Neural progenitor cell (in vitro differentiated cells): ENCODE measurements around the gene PYGO2.

ENCODE experiments used
- EZH2 ChIP-seq: fragments of 200-600 bp; sonication (generic); IDR thresholded peaks from 2 replicates; pipeline ENCODE4 v1.6.1; 2017; ENCODE audit warnings: antibody characterized with exemption, mild to moderate bottlenecking, moderate library complexity
- EZH2phosphoT487 ChIP-seq: fragments of 200-600 bp; sonication (generic); IDR thresholded peaks from 2 replicates; pipeline ENCODE4 v1.6.1; 2017; ENCODE audit warnings: antibody characterized with exemption
- TF ChIP-seq, protein P1 (sequence below): fragments of 200-600 bp; sonication (generic); IDR thresholded peaks from 2 replicates; pipeline ENCODE4 v1.5.1; 2017; ENCODE audit warnings: antibody characterized with exemption, mild to moderate bottlenecking

GRCh38 chr1:155001675-155002463 is 40.3 kb upstream of the PYGO2 start:
- TF ChIP-seq EZH2 (no peak), EZH2phosphoT487 (no peak)
- TF ChIP-seq, protein P1, sequence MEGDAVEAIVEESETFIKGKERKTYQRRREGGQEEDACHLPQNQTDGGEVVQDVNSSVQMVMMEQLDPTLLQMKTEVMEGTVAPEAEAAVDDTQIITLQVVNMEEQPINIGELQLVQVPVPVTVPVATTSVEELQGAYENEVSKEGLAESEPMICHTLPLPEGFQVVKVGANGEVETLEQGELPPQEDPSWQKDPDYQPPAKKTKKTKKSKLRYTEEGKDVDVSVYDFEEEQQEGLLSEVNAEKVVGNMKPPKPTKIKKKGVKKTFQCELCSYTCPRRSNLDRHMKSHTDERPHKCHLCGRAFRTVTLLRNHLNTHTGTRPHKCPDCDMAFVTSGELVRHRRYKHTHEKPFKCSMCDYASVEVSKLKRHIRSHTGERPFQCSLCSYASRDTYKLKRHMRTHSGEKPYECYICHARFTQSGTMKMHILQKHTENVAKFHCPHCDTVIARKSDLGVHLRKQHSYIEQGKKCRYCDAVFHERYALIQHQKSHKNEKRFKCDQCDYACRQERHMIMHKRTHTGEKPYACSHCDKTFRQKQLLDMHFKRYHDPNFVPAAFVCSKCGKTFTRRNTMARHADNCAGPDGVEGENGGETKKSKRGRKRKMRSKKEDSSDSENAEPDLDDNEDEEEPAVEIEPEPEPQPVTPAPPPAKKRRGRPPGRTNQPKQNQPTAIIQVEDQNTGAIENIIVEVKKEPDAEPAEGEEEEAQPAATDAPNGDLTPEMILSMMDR: peak; percentile 65
